Peyer's patch (tissue), 4 donors: ENCODE results near the gene EHF. TPM values are rescaled to one million over a fixed set of nuclear protein-coding genes. Genes with fewer than 3 reads are reported as not detected.

Experiments
- DNase-seq, 3 donors: peaks; one replicate each; pipeline ENCODE4 v3.0.0-alpha.2; 2017 to 2019
- H3K27ac ChIP-seq, 4 donors: fragments of 200-600 bp; sonication (generic); one replicate each; pipeline ENCODE4 v1.5.1; 2016 to 2019
- H3K27me3 ChIP-seq, 2 donors: fragments of 200-600 bp; sonication (generic); one replicate each; pipeline ENCODE4 v1.5.1; 2019
- H3K36me3 ChIP-seq, 3 donors: fragments of 200-600 bp; sonication (generic); one replicate each; pipeline ENCODE4 v1.5.1; 2016 to 2019
- H3K4me1 ChIP-seq, 4 donors: fragments of 200-600 bp; sonication (generic); one replicate each; pipeline ENCODE4 v1.5.1; 2016 to 2019
- H3K4me3 ChIP-seq, 4 donors: fragments of 200-600 bp; sonication (generic); 1 replicate in 3 of 4; 2 replicates in 1 of 4; pipeline ENCODE4 v1.5.1; 2016 to 2019; ENCODE audit warnings: mild to moderate bottlenecking in 1 of 4
- H3K9me3 ChIP-seq, 4 donors: fragments of 200-600 bp; sonication (generic); one replicate each; pipeline ENCODE4 v1.5.1; 2016 to 2019; ENCODE audit warnings: mild to moderate bottlenecking in 1 of 4
- POLR2A ChIP-seq, 2 donors: fragments of 450-650 bp; IDR thresholded peaks; one replicate each; pipeline ENCODE4 v1.5.1; 2017; ENCODE audit warnings: antibody characterized with exemption in 2 of 2, mild to moderate bottlenecking in 2 of 2, moderate library complexity in 2 of 2
- total RNA-seq, 4 donors: library from RNA; depleted of rRNA; stranded (reverse); fragments of >200 nt; gene quantifications; one replicate each; pipeline ENCODE4 v1.1.0, GENCODE V29; 2016
- TF ChIP-seq, protein P1 (sequence below), 6 experiments: fragments of 450-650 bp in 4 of 6; fragments of 200-600 bp in 2 of 6; sonication (generic) in 1 of 6; IDR thresholded peaks; one replicate each; pipeline ENCODE4 v1.5.1; 2017 to 2019; ENCODE audit warnings: antibody characterized with exemption in 6 of 6, mild to moderate bottlenecking in 3 of 6, moderate library complexity in 1 of 6

The EHF gene
- total RNA-seq, 4 donors from 2014 or later: 75.9 to 143 (median 106) TPM

DNA sequence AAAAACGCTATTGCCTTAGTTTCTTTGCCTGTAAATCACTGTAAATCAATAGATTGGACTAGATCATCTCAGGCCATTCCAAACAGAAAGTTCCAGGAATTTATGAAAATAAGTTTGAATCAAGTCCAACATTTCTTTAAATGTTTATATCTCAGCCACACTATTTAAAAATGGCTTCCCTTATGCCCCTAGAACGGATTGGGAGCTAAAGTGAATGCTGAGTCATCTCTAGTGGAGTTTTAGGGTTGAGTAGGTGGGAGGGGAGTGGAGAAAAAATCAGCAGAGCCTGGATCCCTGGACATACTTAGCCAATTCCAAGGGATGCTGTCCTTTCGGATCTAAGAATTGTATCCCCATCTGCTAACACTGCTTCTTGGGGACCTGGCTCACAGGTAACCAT lies 48.6 kb downstream of the EHF start:
- no peaks in the 10 kb centered on the region for H3K27me3 ChIP-seq
- no peak overlapping the region for H3K27ac ChIP-seq
- H3K4me3 ChIP-seq: no peak overlapping the region
- H3K36me3 ChIP-seq: no peaks in the 10 kb centered on the region
- H3K9me3 ChIP-seq: no peaks in the 10 kb centered on the region
- DNase-seq: no peak
- no peak for TF ChIP-seq POLR2A (IDR thresholded peaks at IDR 0.05)
- TF ChIP-seq, protein P1, sequence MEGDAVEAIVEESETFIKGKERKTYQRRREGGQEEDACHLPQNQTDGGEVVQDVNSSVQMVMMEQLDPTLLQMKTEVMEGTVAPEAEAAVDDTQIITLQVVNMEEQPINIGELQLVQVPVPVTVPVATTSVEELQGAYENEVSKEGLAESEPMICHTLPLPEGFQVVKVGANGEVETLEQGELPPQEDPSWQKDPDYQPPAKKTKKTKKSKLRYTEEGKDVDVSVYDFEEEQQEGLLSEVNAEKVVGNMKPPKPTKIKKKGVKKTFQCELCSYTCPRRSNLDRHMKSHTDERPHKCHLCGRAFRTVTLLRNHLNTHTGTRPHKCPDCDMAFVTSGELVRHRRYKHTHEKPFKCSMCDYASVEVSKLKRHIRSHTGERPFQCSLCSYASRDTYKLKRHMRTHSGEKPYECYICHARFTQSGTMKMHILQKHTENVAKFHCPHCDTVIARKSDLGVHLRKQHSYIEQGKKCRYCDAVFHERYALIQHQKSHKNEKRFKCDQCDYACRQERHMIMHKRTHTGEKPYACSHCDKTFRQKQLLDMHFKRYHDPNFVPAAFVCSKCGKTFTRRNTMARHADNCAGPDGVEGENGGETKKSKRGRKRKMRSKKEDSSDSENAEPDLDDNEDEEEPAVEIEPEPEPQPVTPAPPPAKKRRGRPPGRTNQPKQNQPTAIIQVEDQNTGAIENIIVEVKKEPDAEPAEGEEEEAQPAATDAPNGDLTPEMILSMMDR (IDR thresholded peaks at IDR 0.05): no peak
- no peaks in the 10 kb centered on the region for H3K4me1 ChIP-seq

DNA sequence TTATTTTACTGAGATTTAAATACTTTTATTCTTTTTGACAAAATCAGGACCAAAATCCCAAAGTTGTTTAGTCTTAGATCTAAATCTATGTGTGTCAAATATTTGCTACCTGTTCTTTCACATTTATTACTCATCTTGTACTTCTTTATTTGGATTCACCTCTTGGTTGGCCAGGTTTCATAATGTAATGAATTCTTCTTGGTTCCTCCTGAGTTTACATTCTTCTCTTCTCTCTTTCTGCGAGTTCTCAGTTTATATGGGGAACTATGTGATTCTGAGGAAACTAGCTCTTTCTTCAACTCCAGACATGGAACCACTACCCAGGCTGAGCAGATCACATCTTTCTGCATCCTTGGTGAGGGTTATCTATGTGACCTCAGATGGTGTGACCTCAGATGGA lies 50.2 kb downstream of the EHF start:
- no peak overlapping the region for H3K27ac ChIP-seq
- no peaks in the 10 kb centered on the region for H3K9me3 ChIP-seq

DNA sequence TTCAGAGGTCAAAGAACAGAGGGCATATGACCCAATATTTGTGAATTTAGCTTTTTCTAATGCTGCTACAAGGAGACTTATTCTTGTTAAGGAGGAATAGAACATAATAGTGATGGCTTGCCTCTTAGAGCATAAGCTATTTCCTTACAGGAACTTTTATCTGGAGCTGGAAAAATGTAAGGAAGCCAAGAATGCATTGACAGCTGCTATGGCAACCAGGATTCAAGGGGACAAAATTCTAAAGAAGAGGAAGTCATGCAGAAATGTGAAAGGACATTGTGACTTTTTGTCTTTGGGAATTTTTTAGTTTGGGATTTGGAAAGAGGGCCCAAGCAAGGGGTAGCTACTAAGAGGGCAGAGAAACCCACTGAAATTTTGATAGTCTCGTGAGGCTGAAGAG lies 51.1 kb downstream of the EHF start:
- H3K27me3 ChIP-seq: no peaks in the 10 kb centered on the region
- no peak overlapping the region for H3K4me3 ChIP-seq
- H3K27ac ChIP-seq: no peak overlapping the region
- TF ChIP-seq POLR2A (IDR thresholded peaks at IDR 0.05): no peak
- no peaks in the 10 kb centered on the region for H3K36me3 ChIP-seq
- no peak for DNase-seq
- H3K4me1 ChIP-seq: no peaks in the 10 kb centered on the region
- no peaks in the 10 kb centered on the region for H3K9me3 ChIP-seq

More for the DNA sequence above, 50.2 kb downstream of the EHF start:
- no peaks in the 10 kb centered on the region for H3K4me1 ChIP-seq
- H3K36me3 ChIP-seq: no peaks in the 10 kb centered on the region
- H3K27me3 ChIP-seq: no peaks in the 10 kb centered on the region
- no peak for TF ChIP-seq POLR2A (IDR thresholded peaks at IDR 0.05)
- TF ChIP-seq, protein P1 (IDR thresholded peaks at IDR 0.05): no peak
- no peak overlapping the region for H3K4me3 ChIP-seq
- no peak for DNase-seq

DNA sequence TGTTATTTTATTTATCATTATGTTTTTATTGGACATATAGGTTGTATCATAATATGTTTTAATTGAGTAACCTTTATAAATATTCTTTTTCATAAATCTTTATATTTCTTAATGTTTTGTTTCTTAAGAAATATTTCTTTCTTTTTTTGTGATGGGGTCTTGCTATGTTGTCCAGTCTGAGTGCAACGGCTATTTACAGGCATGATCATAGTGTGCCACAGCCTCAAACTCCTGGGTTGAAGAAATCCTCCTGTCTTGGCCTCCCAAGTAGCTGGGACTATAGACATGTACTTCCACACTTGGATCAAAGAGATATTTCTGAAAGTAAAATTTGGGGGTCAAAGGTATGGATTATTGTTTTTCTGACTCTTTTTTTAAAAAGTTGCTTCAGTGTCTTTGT lies 53.1 kb downstream of the EHF start:
- no peaks in the 10 kb centered on the region for H3K4me1 ChIP-seq
- no peak overlapping the region for H3K4me3 ChIP-seq
- no peaks in the 10 kb centered on the region for H3K9me3 ChIP-seq
- no peak overlapping the region for H3K27ac ChIP-seq
- DNase-seq: no peak
- no peaks in the 10 kb centered on the region for H3K36me3 ChIP-seq
- no peaks in the 10 kb centered on the region for H3K27me3 ChIP-seq
- TF ChIP-seq, protein P1 (IDR thresholded peaks at IDR 0.05): no peak
- TF ChIP-seq POLR2A (IDR thresholded peaks at IDR 0.05): no peak

DNA sequence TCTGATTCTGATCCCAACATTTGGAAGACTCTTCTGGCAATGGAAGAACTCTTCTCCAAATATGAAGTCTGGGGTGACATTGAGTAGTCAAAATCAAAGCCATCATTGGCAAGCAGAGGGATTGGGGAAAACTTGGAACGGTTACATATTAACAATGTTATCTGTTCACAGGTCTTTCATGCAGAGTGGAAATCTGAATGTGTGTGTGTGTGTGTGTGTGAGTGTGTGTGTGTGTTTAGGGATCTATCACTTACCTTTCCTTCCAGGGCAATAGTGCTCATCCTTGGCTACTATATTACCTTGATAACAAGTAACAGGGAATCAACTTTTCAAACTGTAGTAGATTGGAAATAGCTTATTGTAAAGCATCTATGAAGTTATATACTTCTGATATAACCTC lies 55.3 kb downstream of the EHF start:
- no peak overlapping the region for H3K4me3 ChIP-seq
- no peaks in the 10 kb centered on the region for H3K27me3 ChIP-seq
- no peaks in the 10 kb centered on the region for H3K9me3 ChIP-seq
- no peak overlapping the region for H3K27ac ChIP-seq
- no peaks in the 10 kb centered on the region for H3K36me3 ChIP-seq
- no peaks in the 10 kb centered on the region for H3K4me1 ChIP-seq
- DNase-seq: no peak
- TF ChIP-seq, protein P1 (IDR thresholded peaks at IDR 0.05): no peak
- no peak for TF ChIP-seq POLR2A (IDR thresholded peaks at IDR 0.05)

DNA sequence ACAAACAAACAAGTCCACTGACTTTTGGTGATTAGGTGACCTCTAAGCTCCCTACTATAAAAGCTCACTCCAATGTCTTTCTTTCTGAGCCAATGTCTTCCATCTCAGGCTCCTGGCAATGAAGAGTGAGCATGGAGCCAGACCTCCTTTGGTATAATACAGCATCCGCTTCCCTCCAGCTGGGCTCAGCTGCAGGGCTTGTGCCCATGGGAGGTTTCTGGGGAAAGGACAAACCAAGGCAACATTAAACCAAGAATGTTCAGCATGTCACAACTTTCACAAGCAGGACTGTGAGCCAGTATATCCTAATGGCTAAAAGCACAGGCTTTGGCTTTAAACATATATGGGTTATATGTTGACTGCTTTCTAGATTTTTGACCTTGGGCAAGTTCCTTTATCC lies 58.8 kb downstream of the EHF start:
- no peak overlapping the region for H3K4me3 ChIP-seq
- H3K27me3 ChIP-seq: no peaks in the 10 kb centered on the region
- DNase-seq: no peak
- H3K4me1 ChIP-seq: no peaks in the 10 kb centered on the region
- no peak for TF ChIP-seq POLR2A (IDR thresholded peaks at IDR 0.05)
- TF ChIP-seq, protein P1 (IDR thresholded peaks at IDR 0.05): no peak
- H3K9me3 ChIP-seq: no peaks in the 10 kb centered on the region
- no peak overlapping the region for H3K27ac ChIP-seq
- H3K36me3 ChIP-seq: no peaks in the 10 kb centered on the region
